ENCODE measurements around the gene CBLB.

CBLB gene

GRCh38 chr3:105876780-105877327 lies 8.0 kb upstream of the CBLB start:
- no peak overlapping the region for H2AK5ac ChIP-seq (ENCODE audit: low read depth, low read length)
- H3K14ac ChIP-seq (ENCODE audit: low read length), result no peak overlapping the region
- H2BK15ac ChIP-seq (ENCODE audit: low read length), result no peak overlapping the region
- no peaks in the 10 kb centered on the region for H3K36me3 ChIP-seq (replicated peaks in 1 of 2; ENCODE audit: control insufficient read depth in 2 of 2, insufficient read depth in 2 of 2, low read length in 2 of 2)
- no peak overlapping the region for H2BK120ac ChIP-seq (ENCODE audit: low read depth, low read length)
- H3K27me3 ChIP-seq (ENCODE audit: control insufficient read depth in 3 of 3, insufficient read depth in 3 of 3, low read depth in 1 of 3, low read length in 3 of 3), result no peaks in the 10 kb centered on the region
- no peak overlapping the region for H2BK12ac ChIP-seq (ENCODE audit: low read length)
- H4K91ac ChIP-seq (ENCODE audit: low read depth, low read length, poor library complexity), result no peak overlapping the region
- no peak overlapping the region for H3K4ac ChIP-seq (ENCODE audit: low read length)
- no peak overlapping the region for H4K8ac ChIP-seq (ENCODE audit: low read depth, low read length)
- no peaks in the 10 kb centered on the region for H3K9me3 ChIP-seq (replicated peaks in 1 of 2; ENCODE audit: control insufficient read depth in 2 of 2, insufficient read depth in 1 of 2, low read depth in 1 of 2, low read length in 2 of 2)
- H3K18ac ChIP-seq (ENCODE audit: low read length), result no peak overlapping the region
- H3K4me3 ChIP-seq (ENCODE audit: low read length in 2 of 2), result no peak overlapping the region
- WGBS, 2 donors (ENCODE audit: extremely low coverage in 2 of 2, insufficient read length in 2 of 2, insufficient replicate concordance in 1 of 2), result no CpG with 5 or more reads among the region's 2 CpGs
- no peak overlapping the region for H2BK5ac ChIP-seq (ENCODE audit: low read length)
- H2AFZ ChIP-seq (ENCODE audit: low read length), result no peak overlapping the region
- no peaks in the 10 kb centered on the region for H3K4me1 ChIP-seq (ENCODE audit: control insufficient read depth in 2 of 2, insufficient read depth in 1 of 2, low read depth in 1 of 2, low read length in 2 of 2)
- no peak overlapping the region for H3K23ac ChIP-seq (ENCODE audit: low read depth, low read length, poor library complexity)
- no peaks in the 10 kb centered on the region for H3K79me1 ChIP-seq (ENCODE audit: low read depth, low read length)
- no peak for DNase-seq (ENCODE audit: low spot score)
- no peak overlapping the region for H3K4me2 ChIP-seq (ENCODE audit: insufficient read depth, low read length, poor library complexity, severe bottlenecking)
- H3K9ac ChIP-seq (ENCODE audit: low read depth, low read length, poor library complexity), result no peak overlapping the region
- H3K27ac ChIP-seq (replicated peaks; ENCODE audit: low read length), result no peak overlapping the region

DNA sequence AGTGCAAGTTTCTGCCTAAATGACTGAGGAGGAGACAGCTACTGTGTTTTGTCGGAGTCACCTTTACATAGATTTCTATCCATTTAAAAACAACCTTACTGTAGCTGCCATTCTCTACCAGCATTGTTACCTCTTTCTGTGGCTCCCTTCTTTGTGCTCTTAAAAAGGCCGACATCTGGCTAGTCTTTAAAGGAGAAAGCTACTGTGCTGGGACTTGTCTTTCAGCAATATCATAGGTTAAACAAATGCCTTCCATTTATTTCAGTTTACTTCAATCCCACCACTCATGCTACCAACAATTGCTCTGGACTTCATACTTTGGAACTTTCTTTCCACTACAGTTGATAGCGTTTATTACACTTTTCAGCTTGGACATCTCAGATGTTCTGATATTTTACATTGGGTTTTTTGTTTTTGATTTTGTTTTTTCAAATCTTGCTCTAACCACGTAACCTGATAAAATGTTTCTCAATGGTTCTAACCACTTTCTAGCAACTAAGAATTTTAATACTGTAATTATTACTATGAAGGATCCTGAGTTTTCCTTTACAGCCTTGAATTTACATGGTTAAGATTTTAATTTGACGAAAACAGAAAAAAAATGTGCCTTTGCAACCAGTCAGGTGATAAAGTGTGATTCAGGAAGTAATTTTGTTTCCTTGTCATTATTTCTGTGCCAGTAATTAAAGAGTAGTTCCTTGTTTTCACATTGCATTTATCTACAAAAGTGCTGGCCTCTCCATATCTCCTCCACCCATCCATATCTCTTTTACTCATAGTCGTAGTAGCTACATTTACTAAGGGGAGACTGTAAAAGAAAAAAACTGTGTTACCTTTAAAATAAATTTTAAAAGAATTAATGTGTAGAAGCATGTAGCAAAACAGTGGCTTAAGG lies 1.3 kb upstream of the CBLB start:
- H4K91ac ChIP-seq (ENCODE audit: low read depth, low read length, poor library complexity), result no peak overlapping the region
- H3K79me1 ChIP-seq (ENCODE audit: low read depth, low read length), result no peaks in the 10 kb centered on the region
- no peak for DNase-seq (ENCODE audit: low spot score)
- no peak overlapping the region for H2BK120ac ChIP-seq (ENCODE audit: low read depth, low read length)
- H2AK5ac ChIP-seq (ENCODE audit: low read depth, low read length), result no peak overlapping the region
- H3K4me2 ChIP-seq (ENCODE audit: insufficient read depth, low read length, poor library complexity, severe bottlenecking), result peak overlapping the region; percentile 59
- peaks cover 0 to 2% of the 10 kb centered on the region in 2 donors for H3K4me1 ChIP-seq (ENCODE audit: control insufficient read depth in 2 of 2, insufficient read depth in 1 of 2, low read depth in 1 of 2, low read length in 2 of 2)
- no peak overlapping the region for H3K9ac ChIP-seq (ENCODE audit: low read depth, low read length, poor library complexity)
- no peak overlapping the region for H3K18ac ChIP-seq (ENCODE audit: low read length)
- H4K8ac ChIP-seq (ENCODE audit: low read depth, low read length), result no peak overlapping the region
- no CpG with 5 or more reads among the region's 6 CpGs for WGBS, 2 donors (ENCODE audit: extremely low coverage in 2 of 2, insufficient read length in 2 of 2, insufficient replicate concordance in 1 of 2)
- H3K27ac ChIP-seq (replicated peaks; ENCODE audit: low read length), result peak overlapping the region; percentile 44
- H3K4me3 ChIP-seq (ENCODE audit: low read length in 2 of 2), result peak overlapping the region; percentile 71 to 89
- H3K23ac ChIP-seq (ENCODE audit: low read depth, low read length, poor library complexity), result no peak overlapping the region
- H2BK5ac ChIP-seq (ENCODE audit: low read length), result no peak overlapping the region
- H3K9me3 ChIP-seq (replicated peaks in 1 of 2; ENCODE audit: control insufficient read depth in 2 of 2, insufficient read depth in 1 of 2, low read depth in 1 of 2, low read length in 2 of 2), result no peaks in the 10 kb centered on the region
- H2AFZ ChIP-seq (ENCODE audit: low read length), result peak overlapping the region; percentile 96
- no peak overlapping the region for H2BK12ac ChIP-seq (ENCODE audit: low read length)
- H3K4ac ChIP-seq (ENCODE audit: low read length), result no peak overlapping the region
- peaks cover 0 to 2% (median 0%) of the 10 kb centered on the region in 3 experiments for H3K27me3 ChIP-seq (ENCODE audit: control insufficient read depth in 3 of 3, insufficient read depth in 3 of 3, low read depth in 1 of 3, low read length in 3 of 3)
- H3K36me3 ChIP-seq (replicated peaks in 1 of 2; ENCODE audit: control insufficient read depth in 2 of 2, insufficient read depth in 2 of 2, low read length in 2 of 2), result peaks cover 0 to 14% of the 10 kb centered on the region in 2 donors
- H2BK15ac ChIP-seq (ENCODE audit: low read length), result no peak overlapping the region
- H3K14ac ChIP-seq (ENCODE audit: low read length), result no peak overlapping the region

- Histone ChIP-seq H3K79me1 (ENCODE audit: low read depth, low read length) (no peaks in the 10 kb centered on the region), H2BK120ac (ENCODE audit: low read depth, low read length) (no peak overlapping the region), H3K9ac (ENCODE audit: low read depth, low read length, poor library complexity) (no peak overlapping the region), H3K4ac (ENCODE audit: low read length) (no peak overlapping the region), H3K4me1 (ENCODE audit: control insufficient read depth in 2 of 2, insufficient read depth in 1 of 2, low read depth in 1 of 2, low read length in 2 of 2) (peaks cover 0 to 2% of the 10 kb centered on the region in 2 donors), H4K91ac (ENCODE audit: low read depth, low read length, poor library complexity) (no peak overlapping the region), H3K36me3 (replicated peaks in 1 of 2; ENCODE audit: control insufficient read depth in 2 of 2, insufficient read depth in 2 of 2, low read length in 2 of 2) (peaks cover 0 to 20% of the 10 kb centered on the region in 2 donors), H3K4me3 (ENCODE audit: low read length in 2 of 2) (peak overlapping the region; percentile 71 to 89), H3K14ac (ENCODE audit: low read length) (no peak overlapping the region), H2BK15ac (ENCODE audit: low read length) (no peak overlapping the region), H4K8ac (ENCODE audit: low read depth, low read length) (no peak overlapping the region), H3K23ac (ENCODE audit: low read depth, low read length, poor library complexity) (no peak overlapping the region), H2AK5ac (ENCODE audit: low read depth, low read length) (no peak overlapping the region), H3K9me3 (replicated peaks in 1 of 2; ENCODE audit: control insufficient read depth in 2 of 2, insufficient read depth in 1 of 2, low read depth in 1 of 2, low read length in 2 of 2) (no peaks in the 10 kb centered on the region), H3K18ac (ENCODE audit: low read length) (no peak overlapping the region), H2BK12ac (ENCODE audit: low read length) (no peak overlapping the region), H2BK5ac (ENCODE audit: low read length) (peak overlapping the region; percentile 93), H2AFZ (ENCODE audit: low read length) (peak overlapping the region; percentile 96), H3K27me3 (ENCODE audit: control insufficient read depth in 3 of 3, insufficient read depth in 3 of 3, low read depth in 1 of 3, low read length in 3 of 3) (peaks cover 0 to 2% (median 0%) of the 10 kb centered on the region in 3 experiments), H3K27ac (replicated peaks; ENCODE audit: low read length) (peak overlapping the region; percentile 44), H3K4me2 (ENCODE audit: insufficient read depth, low read length, poor library complexity, severe bottlenecking) (peak overlapping the region; percentile 59)
- DNase-seq (ENCODE audit: low spot score), result no peak
- WGBS, 2 donors (ENCODE audit: extremely low coverage in 2 of 2, insufficient read length in 2 of 2, insufficient replicate concordance in 1 of 2), result no CpG with 5 or more reads among the region's 3 CpGs
These were observed 670 bp upstream of the CBLB start for GRCh38 chr3:105869531-105869833.

DNA sequence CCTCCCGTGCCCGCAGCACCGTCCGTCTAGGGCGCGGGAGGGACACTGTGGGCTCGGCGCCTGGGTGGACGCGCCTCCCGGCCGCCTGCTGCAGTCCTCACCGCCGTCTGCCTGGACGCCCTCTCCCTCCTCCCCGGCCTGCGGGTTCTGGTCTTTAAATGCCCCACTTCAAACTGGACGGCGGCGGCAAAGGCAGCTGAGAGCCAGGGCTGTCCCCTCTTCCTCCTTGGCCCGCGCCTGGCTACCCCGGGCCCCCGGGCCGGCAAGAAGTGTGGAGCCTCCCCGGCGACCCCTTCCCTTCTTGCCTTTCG lies 426 bp downstream of the CBLB start:
- Histone ChIP-seq H3K79me1 (ENCODE audit: low read depth, low read length) (no peaks in the 10 kb centered on the region), H3K14ac (ENCODE audit: low read length) (peak overlapping the region; percentile 97), H3K36me3 (replicated peaks in 1 of 2; ENCODE audit: control insufficient read depth in 2 of 2, insufficient read depth in 2 of 2, low read length in 2 of 2) (peaks cover 0 to 31% of the 10 kb centered on the region in 2 donors), H2BK15ac (ENCODE audit: low read length) (peak overlapping the region; percentile 79), H3K9me3 (replicated peaks in 1 of 2; ENCODE audit: control insufficient read depth in 2 of 2, insufficient read depth in 1 of 2, low read depth in 1 of 2, low read length in 2 of 2) (no peaks in the 10 kb centered on the region), H3K27me3 (ENCODE audit: control insufficient read depth in 3 of 3, insufficient read depth in 3 of 3, low read depth in 1 of 3, low read length in 3 of 3) (peaks cover 0 to 2% (median 0%) of the 10 kb centered on the region in 3 experiments), H2BK12ac (ENCODE audit: low read length) (peak overlapping the region; percentile 63), H4K8ac (ENCODE audit: low read depth, low read length) (no peak overlapping the region), H2AK5ac (ENCODE audit: low read depth, low read length) (peak overlapping the region; percentile 28), H3K9ac (ENCODE audit: low read depth, low read length, poor library complexity) (peak overlapping the region; percentile 99), H3K23ac (ENCODE audit: low read depth, low read length, poor library complexity) (peak overlapping the region; percentile 90), H3K18ac (ENCODE audit: low read length) (peak overlapping the region; percentile 97), H3K4ac (ENCODE audit: low read length) (peak overlapping the region; percentile 32), H2BK5ac (ENCODE audit: low read length) (peak overlapping the region; percentile 93), H3K4me3 (ENCODE audit: low read length in 2 of 2) (peak overlapping the region; percentile 71 to 99), H3K4me2 (ENCODE audit: insufficient read depth, low read length, poor library complexity, severe bottlenecking) (peak overlapping the region; percentile 71), H2BK120ac (ENCODE audit: low read depth, low read length) (no peak overlapping the region), H3K27ac (replicated peaks; ENCODE audit: low read length) (peak overlapping the region; percentile 55), H4K91ac (ENCODE audit: low read depth, low read length, poor library complexity) (no peak overlapping the region), H2AFZ (ENCODE audit: low read length) (peak overlapping the region; percentile 96), H3K4me1 (ENCODE audit: control insufficient read depth in 2 of 2, insufficient read depth in 1 of 2, low read depth in 1 of 2, low read length in 2 of 2) (peaks cover 0 to 2% of the 10 kb centered on the region in 2 donors)
- WGBS, 2 donors (ENCODE audit: extremely low coverage in 2 of 2, insufficient read length in 2 of 2, insufficient replicate concordance in 1 of 2), result no CpG with 5 or more reads among the region's 28 CpGs
- peak; percentile 59 for DNase-seq (ENCODE audit: low spot score)
